ENCODE results near the gene FGD6. TPM values are rescaled to one million over a fixed set of nuclear protein-coding genes. Genes with fewer than 3 reads are reported as not detected.

Gene FGD6
- total RNA-seq, 1 donor from 2014 or later: 15.4 TPM

Other genes with a start within 250 kb of the FGD6 start
- gene NDUFA12, start 213.8 kb downstream of the FGD6 start, total RNA-seq: 76.5 TPM
- gene NR2C1, start 143.8 kb downstream of the FGD6 start, total RNA-seq: 26.6 TPM
- gene VEZT, start 340 bp upstream of the FGD6 start, total RNA-seq: 57.5 TPM